Measurements from ENCODE around the gene SOS2.

DNA sequence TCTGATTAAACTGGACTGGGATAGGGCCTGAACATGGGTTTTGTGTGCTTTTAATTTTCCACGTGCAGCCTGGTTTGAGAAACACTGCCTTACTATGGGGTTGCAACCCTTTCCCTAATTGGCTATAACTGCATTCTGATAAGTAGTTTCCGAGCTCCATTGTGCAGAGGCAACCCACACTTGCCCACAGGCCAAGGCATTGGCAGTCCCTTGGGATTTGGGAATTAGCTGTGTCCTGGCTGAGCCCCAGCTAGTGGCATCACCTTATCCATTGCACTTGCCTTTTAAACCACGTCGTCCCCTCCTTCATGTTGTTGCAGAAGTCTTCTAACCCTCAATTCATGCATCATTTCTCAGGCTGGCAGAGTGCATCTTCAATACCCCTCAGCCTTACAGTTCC is 125.2 kb downstream of the SOS2 start:
- TF ChIP-seq, protein P1, sequence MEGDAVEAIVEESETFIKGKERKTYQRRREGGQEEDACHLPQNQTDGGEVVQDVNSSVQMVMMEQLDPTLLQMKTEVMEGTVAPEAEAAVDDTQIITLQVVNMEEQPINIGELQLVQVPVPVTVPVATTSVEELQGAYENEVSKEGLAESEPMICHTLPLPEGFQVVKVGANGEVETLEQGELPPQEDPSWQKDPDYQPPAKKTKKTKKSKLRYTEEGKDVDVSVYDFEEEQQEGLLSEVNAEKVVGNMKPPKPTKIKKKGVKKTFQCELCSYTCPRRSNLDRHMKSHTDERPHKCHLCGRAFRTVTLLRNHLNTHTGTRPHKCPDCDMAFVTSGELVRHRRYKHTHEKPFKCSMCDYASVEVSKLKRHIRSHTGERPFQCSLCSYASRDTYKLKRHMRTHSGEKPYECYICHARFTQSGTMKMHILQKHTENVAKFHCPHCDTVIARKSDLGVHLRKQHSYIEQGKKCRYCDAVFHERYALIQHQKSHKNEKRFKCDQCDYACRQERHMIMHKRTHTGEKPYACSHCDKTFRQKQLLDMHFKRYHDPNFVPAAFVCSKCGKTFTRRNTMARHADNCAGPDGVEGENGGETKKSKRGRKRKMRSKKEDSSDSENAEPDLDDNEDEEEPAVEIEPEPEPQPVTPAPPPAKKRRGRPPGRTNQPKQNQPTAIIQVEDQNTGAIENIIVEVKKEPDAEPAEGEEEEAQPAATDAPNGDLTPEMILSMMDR (optimal IDR thresholded peaks at IDR 0.05 in 1 of 3, IDR thresholded peaks at IDR 0.05 in 1 of 3, conservative IDR thresholded peaks at IDR 0.05 in 1 of 3; ENCODE audit: extremely low read depth in 1 of 3, insufficient read depth in 2 of 3, low read length in 3 of 3), result no peak
- no peak for TF ChIP-seq EZH2 (IDR thresholded peaks at IDR 0.05; ENCODE audit: low read length)

All from keratinocyte (primary cell).